GM12892 (cell line): ENCODE results near the gene HBS1L.

ENCODE experiments used
- POLR2A ChIP-seq: IDR thresholded peaks from 2 replicates; pipeline ENCODE4 v1.6.1; 2011; ENCODE audit warnings: low read depth, low read length, control low read depth
- POLR2AphosphoS5 ChIP-seq: IDR thresholded peaks from 2 replicates; pipeline ENCODE4 v1.6.1; 2011; ENCODE audit warnings: low read depth, low read length, control low read depth
- TAF1 ChIP-seq: IDR thresholded peaks from 2 replicates; pipeline ENCODE4 v1.6.1; 2011; ENCODE audit warnings: low read depth, mild to moderate bottlenecking, control low read depth, low read length, borderline replicate concordance

DNA sequence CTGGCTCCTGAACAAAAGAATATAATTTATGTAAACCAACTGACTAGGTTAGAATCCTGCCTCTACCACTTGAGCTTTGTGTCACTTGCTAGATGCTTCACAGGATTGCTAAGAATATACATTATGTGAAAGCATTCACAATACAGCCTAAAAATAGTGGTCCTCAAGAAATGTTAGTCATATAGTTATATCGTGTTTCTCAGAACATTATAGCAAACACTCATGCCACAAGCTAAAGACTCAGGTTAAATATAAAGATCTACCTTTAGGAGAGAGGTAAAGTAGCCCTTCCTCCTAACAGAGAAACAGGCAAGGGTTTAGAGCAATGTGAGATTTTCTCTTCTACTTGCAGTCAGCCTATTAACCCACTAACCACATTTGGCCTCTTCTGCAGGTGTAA is 86.9 kb downstream of the HBS1L start:
- TF ChIP-seq POLR2A (no peak), POLR2AphosphoS5 (no peak), TAF1 (no peak)
